GOT3 (cell line): ENCODE measurements around the gene MTNR1A.
"Not testable (repeated sequence)": the region's sequence is repeated elsewhere in the genome, so short reads cannot be mapped to it uniquely, and the experiment has no call there.

Experiments
- DNase-seq: peaks from one replicate; lab custom pipeline; 2025; ENCODE audit warnings: mixed read lengths; lab: John Stamatoyannopoulos, UW

The MTNR1A gene

GRCh38 chr4:186561748-186562147 lies 6.4 kb upstream of the MTNR1A start:
- no peak for DNase-seq

GRCh38 chr4:186560647-186561046 lies 5.3 kb upstream of the MTNR1A start:
- no peak for DNase-seq

GRCh38 chr4:186557486-186557885 lies 2.1 kb upstream of the MTNR1A start:
- DNase-seq: no peak

GRCh38 chr4:186557061-186557460 lies 1.7 kb upstream of the MTNR1A start:
- DNase-seq: no peak

- no peak for DNase-seq
These were observed 841 bp downstream of the MTNR1A start for GRCh38 chr4:186554539-186554913.

GRCh38 chr4:186553717-186554116 lies 1.6 kb downstream of the MTNR1A start:
- no peak for DNase-seq

GRCh38 chr4:186551849-186552248 lies 3.5 kb downstream of the MTNR1A start:
- no peak for DNase-seq

GRCh38 chr4:186545436-186545835 lies 9.9 kb downstream of the MTNR1A start:
- no peak for DNase-seq

- DNase-seq: no peak
These were observed 12.2 kb downstream of the MTNR1A start for GRCh38 chr4:186543206-186543605.

- DNase-seq: no peak
These were observed 13.6 kb downstream of the MTNR1A start for GRCh38 chr4:186541801-186542200.

- DNase-seq: no peak
These were observed 17.4 kb downstream of the MTNR1A start for GRCh38 chr4:186537843-186538521.

GRCh38 chr4:186536285-186536684 lies 19.1 kb downstream of the MTNR1A start:
- DNase-seq: no peak

- no peak for DNase-seq
These were observed 21.3 kb downstream of the MTNR1A start for GRCh38 chr4:186534056-186534455.

GRCh38 chr4:186523927-186524326 lies 31.4 kb downstream of the MTNR1A start:
- DNase-seq: not testable (repeated sequence)

- no peak for DNase-seq
These were observed 39.1 kb downstream of the MTNR1A start for GRCh38 chr4:186516287-186516686.

- no peak for DNase-seq
These were observed 41.0 kb downstream of the MTNR1A start for GRCh38 chr4:186514271-186514950.

GRCh38 chr4:186504771-186505170 lies 50.6 kb downstream of the MTNR1A start:
- not testable (repeated sequence) for DNase-seq

- no peak for DNase-seq
These were observed 53.1 kb downstream of the MTNR1A start for GRCh38 chr4:186502231-186502630.

GRCh38 chr4:186501554-186501953 lies 53.8 kb downstream of the MTNR1A start:
- no peak for DNase-seq

- DNase-seq: no peak
These were observed 54.6 kb downstream of the MTNR1A start for GRCh38 chr4:186500721-186501304.

GRCh38 chr4:186499467-186499866 lies 55.9 kb downstream of the MTNR1A start:
- no peak for DNase-seq

- DNase-seq: no peak
These were observed 58.3 kb downstream of the MTNR1A start for GRCh38 chr4:186497043-186497442.

- no peak for DNase-seq
These were observed 60.9 kb downstream of the MTNR1A start for GRCh38 chr4:186494496-186494895.
